Measurements from ENCODE around the gene PBOV1.

The PBOV1 gene

GRCh38 chr6:138218449-138218848, at the start of gene PBOV1:
Gene PBOV1 (minus strand): TSS chr6:138218491. CDS start chr6:138218395, 96 bp downstream.
- DNase-seq: no peak

GRCh38 chr6:138266095-138266494, 47.8 kb upstream of the PBOV1 start:
- no peak for DNase-seq

- DNase-seq: no peak
Measured at GRCh38 chr6:138264372-138264880, 46.1 kb upstream of the PBOV1 start.

GRCh38 chr6:138263963-138264362, 45.7 kb upstream of the PBOV1 start:
- DNase-seq: no peak

GRCh38 chr6:138261116-138261780, 43.0 kb upstream of the PBOV1 start:
- DNase-seq: no peak

GRCh38 chr6:138258991-138259390, 40.7 kb upstream of the PBOV1 start:
- DNase-seq: no peak

GRCh38 chr6:138258197-138258596, 39.9 kb upstream of the PBOV1 start:
- DNase-seq: no peak

- DNase-seq: no peak
Measured at GRCh38 chr6:138257638-138258040, 39.3 kb upstream of the PBOV1 start.

- DNase-seq: no peak
Measured at GRCh38 chr6:138255443-138255842, 37.2 kb upstream of the PBOV1 start.

GRCh38 chr6:138253731-138254130, 35.4 kb upstream of the PBOV1 start:
- DNase-seq: no peak

- no peak for DNase-seq
Measured at GRCh38 chr6:138250513-138251247, 32.4 kb upstream of the PBOV1 start.

GRCh38 chr6:138250053-138250452, 31.8 kb upstream of the PBOV1 start:
- DNase-seq: no peak

GRCh38 chr6:138248878-138249277, 30.6 kb upstream of the PBOV1 start:
- no peak for DNase-seq

GRCh38 chr6:138248011-138248410, 29.7 kb upstream of the PBOV1 start:
- no peak for DNase-seq

GRCh38 chr6:138246650-138247440, 28.6 kb upstream of the PBOV1 start:
- no peak for DNase-seq

- DNase-seq: no peak
Measured at GRCh38 chr6:138245751-138246150, 27.5 kb upstream of the PBOV1 start.

- no peak for DNase-seq
Measured at GRCh38 chr6:138242987-138243592, 24.8 kb upstream of the PBOV1 start.

- DNase-seq: no peak
Measured at GRCh38 chr6:138241934-138242333, 23.6 kb upstream of the PBOV1 start.

- no peak for DNase-seq
Measured at GRCh38 chr6:138241381-138241780, 23.1 kb upstream of the PBOV1 start.

- DNase-seq: no peak
Measured at GRCh38 chr6:138240476-138241245, 22.4 kb upstream of the PBOV1 start.

- DNase-seq: no peak
Measured at GRCh38 chr6:138239774-138240173, 21.5 kb upstream of the PBOV1 start.

- DNase-seq: no peak
Measured at GRCh38 chr6:138238368-138238767, 20.1 kb upstream of the PBOV1 start.

Data from activated effector memory CD4-positive, alpha-beta T cell treated with Interleukin-2 at 50 U/mL for 16 hours (primary cell).